HepG2 (cell line): ENCODE data around the gene PELI1. TPM values are rescaled to one million over a fixed set of nuclear protein-coding genes. Genes with fewer than 3 reads are reported as not detected.

Experiments used
- ATAC-seq: fragments of 200-7000 bp; cut with Tn5 transposase; 3 replicates; pipeline ENCODE4 v1.9.1; 2020; ENCODE audit warnings: mild to moderate bottlenecking, moderate library complexity
- Bru-seq: library from RNA; stranded (reverse); fragments of 400-500 nt; gene quantifications from one replicate; lab custom pipeline; 2021; lab: Mats Ljungman, UMichigan
- BruChase-seq, 2 experiments: library from RNA; stranded (reverse); fragments of 400-500 nt; gene quantifications; one replicate each; lab custom pipeline; 2021; lab: Mats Ljungman, UMichigan
- BruUV-seq: library from RNA; stranded (reverse); fragments of 400-500 nt; replicated peaks from 2 replicates; lab custom pipeline; 2021; lab: Mats Ljungman, UMichigan
- CTCF ChIA-PET: fragments of 300-600 bp; formaldehyde crosslinking; extraction: SDS; loops from one replicate; lab custom pipeline; 2021; ENCODE audit warnings: low total read pairs, inconsistent platforms, low intra/inter-chr PET ratio; lab: Yijun Ruan, JAX
- POLR2A ChIA-PET: fragments of 350-600 bp; sonication (Branson Sonifier 250); formaldehyde crosslinking; loops from one replicate; lab custom pipeline; 2020; ENCODE audit warnings: antibody characterized with exemption, inconsistent platforms; lab: Yijun Ruan, JAX
- DNase-seq: peaks from one replicate; pipeline ENCODE4 v3.0.0-alpha.2; 2015; ENCODE audit warnings: low spot score
- FAIRE-seq: peaks from 3 replicates; lab custom pipeline; 2011; peaks lifted over from hg19 to GRCh38; lab: Jason Lieb, UNC
- H2AFZ ChIP-seq: one replicate; pipeline ENCODE4 v1.6.1; 2011; ENCODE audit warnings: low read length, inconsistent platforms
- H3K27ac ChIP-seq: fragments of 300-600 bp; 3 replicates; pipeline ENCODE4 v1.8.0; 2011; ENCODE audit warnings: mixed run types, mild to moderate bottlenecking, mixed read lengths, low read length, inconsistent platforms; ENCODE audit not compliant: insufficient read depth; ENCODE audit errors: extremely low read length
- H3K27me3 ChIP-seq, 2 experiments: fragments of 200-600 bp in 1 of 2; 2 replicates in 1 of 2; 3 replicates in 1 of 2; pipeline versions ENCODE4 v1.6.0 to v1.8.0; 2011; ENCODE audit warnings: low read length in 2 of 2, mild to moderate bottlenecking in 2 of 2, moderate library complexity in 2 of 2, inconsistent platforms in 1 of 2; ENCODE audit not compliant: insufficient read depth in 2 of 2, control insufficient read depth in 1 of 2
- H3K36me3 ChIP-seq, 2 experiments: fragments of 200-600 bp in 1 of 2; replicated peaks in 1 of 2; 2 replicates in 1 of 2; 3 replicates in 1 of 2; pipeline versions ENCODE4 v1.5.1 to v1.8.0; 2011; ENCODE audit warnings: low read length in 2 of 2, inconsistent platforms in 1 of 2; ENCODE audit not compliant: insufficient read depth in 2 of 2, control insufficient read depth in 1 of 2
- H3K4me1 ChIP-seq: 2 replicates; pipeline ENCODE4 v1.5.1; 2012; ENCODE audit warnings: low read length, inconsistent platforms; ENCODE audit not compliant: insufficient read depth
- H3K4me2 ChIP-seq: 2 replicates; pipeline ENCODE4 v1.6.0; 2011; ENCODE audit warnings: low read depth, low read length, inconsistent platforms
- H3K4me3 ChIP-seq, 3 experiments: fragments of 200-600 bp in 1 of 3; sonication (generic), shearing (Covaris generic) in 1 of 3; replicated peaks in 1 of 3; 2 replicates each; pipeline ENCODE4 v1.5.1; 2011 to 2016; ENCODE audit warnings: low read length in 3 of 3, inconsistent platforms in 2 of 3, low read depth in 2 of 3, mild to moderate bottlenecking in 2 of 3, control low read depth in 1 of 3, mixed read lengths in 1 of 3; ENCODE audit not compliant: insufficient read depth in 1 of 3
- H3K79me2 ChIP-seq: one replicate; pipeline ENCODE4 v1.6.1; 2011; ENCODE audit warnings: low read length, inconsistent platforms; ENCODE audit not compliant: insufficient read depth
- H3K9ac ChIP-seq: 2 replicates; pipeline ENCODE4 v1.6.0; 2011; ENCODE audit warnings: mild to moderate bottlenecking, low read depth, low read length, inconsistent platforms; ENCODE audit not compliant: insufficient read depth
- H3K9me3 ChIP-seq: 2 replicates; pipeline ENCODE4 v1.5.1; 2012; ENCODE audit warnings: mild to moderate bottlenecking, low read length
- H4K20me1 ChIP-seq: 2 replicates; pipeline ENCODE4 v1.6.0; 2011; ENCODE audit warnings: inconsistent platforms, mild to moderate bottlenecking, low read length, moderate library complexity; ENCODE audit not compliant: insufficient read depth
- CC2D1A ChIP-seq: sonication (generic); formaldehyde crosslinking; IDR thresholded peaks from 2 replicates; pipeline ENCODE4 v1.8.1; 2023; ENCODE audit warnings: mild to moderate bottlenecking, missing genetic modification reagents
- SRSF9 ChIP-seq: fragments of 200-400 bp; formaldehyde crosslinking; IDR thresholded peaks from 2 replicates; pipeline ENCODE4 v1.6.1; 2018; ENCODE audit warnings: borderline replicate concordance, mild to moderate bottlenecking, low read depth, low read length; ENCODE audit not compliant: insufficient read depth, poor library complexity, severe bottlenecking
- ZNF614 ChIP-seq: IDR thresholded peaks from 2 replicates; pipeline ENCODE4 v1.6.1; 2018; ENCODE audit warnings: missing biosample characterization, missing genetic modification reagents, inconsistent platforms, borderline replicate concordance
- ZNF724P ChIP-seq: sonication (generic); formaldehyde crosslinking; IDR thresholded peaks from 2 replicates; pipeline ENCODE4 v1.8.0; 2022; ENCODE audit warnings: missing genetic modification reagents, borderline replicate concordance
- WGBS: methylation state at CpG from one replicate; pipeline ENCODE4 v1.1.6; 2017; ENCODE audit warnings: low lambda C conversion rate; 5-methylcytosine and 5-hydroxymethylcytosine counted together
- in situ Hi-C: cut with HindIII; loops from 2 replicates; pipeline ENCODE4 v1.10.0; 2017; ENCODE audit warnings: low pct_unique_long_range_greater_than_20kb; ENCODE audit not compliant: extremely low pct_ligation_motif_present
- intact Hi-C: fragments of 100-400 bp; cut with micrococcal nuclease; formaldehyde crosslinking; loops from one replicate; pipeline ENCODE4 v1.10.0; 2022; ENCODE audit not compliant: unreplicated experiment
- long read RNA-seq, 2 experiments: library from RNA in 1 of 2; library from polyadenylated mRNA in 1 of 2; stranded (forward) in 1 of 2; unstranded in 1 of 2; transcript quantifications; one replicate each; pipeline ENCODE4 v2.0.0, GENCODE V29; 2019 to 2022
- polyA minus RNA-seq, 3 experiments: library from RNA; depleted of rRNA, polyadenylated mRNA; stranded (reverse); fragments of >200 nt; gene quantifications; 2 replicates each; pipeline ENCODE4 v1.2.3, GENCODE V29; 2011; ENCODE audit warnings: low replicate concordance in 1 of 3
- polyA plus RNA-seq, 8 experiments: library from polyadenylated mRNA; depleted of rRNA in 3 of 8; stranded (reverse) in 7 of 8; unstranded in 1 of 8; fragments of >200 nt; fragmentation: Illumina TruSeq in 4 of 8; extraction: Trizol in 4 of 8; gene quantifications; 2 replicates each; pipeline versions ENCODE4 v1.2.1 to v1.2.3, GENCODE V29; 2011 to 2016; ENCODE audit warnings: low read depth in 4 of 8, missing spikeins in 1 of 8, mixed read lengths in 1 of 8; ENCODE audit not compliant: insufficient read depth in 1 of 8
- total RNA-seq, 5 experiments: library from RNA; depleted of rRNA; stranded (reverse); fragments of >200 nt; fragmentation: Illumina TruSeq; extraction: Trizol; gene quantifications; 2 replicates each; pipeline ENCODE4 v1.2.3, GENCODE V29; 2016; ENCODE audit warnings: low read depth in 1 of 5
- TF ChIP-seq, protein P1 (sequence below): IDR thresholded peaks from 2 replicates; pipeline ENCODE4 v1.6.1; 2016; ENCODE audit warnings: missing compliant biosample characterization, missing genetic modification reagents, borderline replicate concordance
- TF ChIP-seq, protein P2 (sequence below): IDR thresholded peaks from 2 replicates; pipeline ENCODE4 v1.6.1; 2018; ENCODE audit warnings: missing genetic modification reagents

PELI1 gene, protein sequence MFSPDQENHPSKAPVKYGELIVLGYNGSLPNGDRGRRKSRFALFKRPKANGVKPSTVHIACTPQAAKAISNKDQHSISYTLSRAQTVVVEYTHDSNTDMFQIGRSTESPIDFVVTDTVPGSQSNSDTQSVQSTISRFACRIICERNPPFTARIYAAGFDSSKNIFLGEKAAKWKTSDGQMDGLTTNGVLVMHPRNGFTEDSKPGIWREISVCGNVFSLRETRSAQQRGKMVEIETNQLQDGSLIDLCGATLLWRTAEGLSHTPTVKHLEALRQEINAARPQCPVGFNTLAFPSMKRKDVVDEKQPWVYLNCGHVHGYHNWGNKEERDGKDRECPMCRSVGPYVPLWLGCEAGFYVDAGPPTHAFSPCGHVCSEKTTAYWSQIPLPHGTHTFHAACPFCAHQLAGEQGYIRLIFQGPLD
- total RNA-seq (2016; rRNA removed; fragmentation: Illumina TruSeq; extraction: Trizol) (12.5 and 14.9 TPM in 2 replicates), polyA plus RNA-seq (2011; rRNA removed) (12.9 and 16.2 TPM in 2 replicates), polyA minus RNA-seq (2011; rRNA and poly(A)+ RNA removed; ENCODE audit: low replicate concordance) (2.3 and 28.4 TPM in 2 replicates), Bru-seq, nascent RNA (percentile 91 among the genes with signal in this experiment), BruChase-seq, experiment 1, labeled RNA remaining after a 6-hour chase (percentile 85 among the genes with signal in this experiment), BruChase-seq, experiment 2, labeled RNA remaining after a 2-hour chase (percentile 86 among the genes with signal in this experiment)
- total RNA-seq (2016; cell fraction: cytosol; rRNA removed; fragmentation: Illumina TruSeq; extraction: Trizol; ENCODE audit: low read depth): 2.5 and 3.3 TPM in 2 replicates
- 12.6 and 13.4 TPM in 2 replicates for total RNA-seq (2016; cell fraction: insoluble cytoplasmic fraction; rRNA removed; fragmentation: Illumina TruSeq; extraction: Trizol)
- 8.4 and 8.8 TPM in 2 replicates for total RNA-seq (2016; cell fraction: membrane; rRNA removed; fragmentation: Illumina TruSeq; extraction: Trizol)
- total RNA-seq (2016; cell fraction: nucleus; rRNA removed; fragmentation: Illumina TruSeq; extraction: Trizol): 15.1 and 17.0 TPM in 2 replicates
- polyA plus RNA-seq (2011; cell fraction: cytosol; rRNA removed): 7.3 and 10.7 TPM in 2 replicates
- 13.3 and 15.0 TPM in 2 replicates for polyA plus RNA-seq (2011; cell fraction: nucleus; rRNA removed)
- 16.2 and 18.9 TPM in 2 replicates for polyA plus RNA-seq (2012)
- polyA plus RNA-seq (2016; cell fraction: cytosol; fragmentation: Illumina TruSeq; extraction: Trizol; ENCODE audit: low read depth): 0.62 and 0.97 TPM in 2 replicates
- 13.0 and 13.7 TPM in 2 replicates for polyA plus RNA-seq (2016; cell fraction: insoluble cytoplasmic fraction; fragmentation: Illumina TruSeq; extraction: Trizol; ENCODE audit: low read depth)
- 3.4 and 3.7 TPM in 2 replicates for polyA plus RNA-seq (2016; cell fraction: membrane; fragmentation: Illumina TruSeq; extraction: Trizol; ENCODE audit: low read depth)
- polyA plus RNA-seq (2016; cell fraction: nucleus; fragmentation: Illumina TruSeq; extraction: Trizol; ENCODE audit: insufficient read depth, low read depth): 16.7 and 17.7 TPM in 2 replicates
- 18.2 and 21.7 TPM in 2 replicates for polyA minus RNA-seq (2011; cell fraction: cytosol; rRNA and poly(A)+ RNA removed)
- 28.5 and 29.6 TPM in 2 replicates for polyA minus RNA-seq (2011; cell fraction: nucleus; rRNA and poly(A)+ RNA removed)
- long read RNA-seq, experiment 1, transcript PELI1-201 (7 exons, 3,750 nt): major isoform, 5 of 10 reads
- long read RNA-seq, experiment 1, partial matches to known transcripts: 3 of 10 reads
- long read RNA-seq, experiment 1, other reads (novel, unspliced or antisense): 2 of 10 reads
- long read RNA-seq, experiment 2, partial matches to known transcripts: 0 of 21 reads
- long read RNA-seq, experiment 2, other reads (novel, unspliced or antisense): 19 of 21 reads

DNA sequence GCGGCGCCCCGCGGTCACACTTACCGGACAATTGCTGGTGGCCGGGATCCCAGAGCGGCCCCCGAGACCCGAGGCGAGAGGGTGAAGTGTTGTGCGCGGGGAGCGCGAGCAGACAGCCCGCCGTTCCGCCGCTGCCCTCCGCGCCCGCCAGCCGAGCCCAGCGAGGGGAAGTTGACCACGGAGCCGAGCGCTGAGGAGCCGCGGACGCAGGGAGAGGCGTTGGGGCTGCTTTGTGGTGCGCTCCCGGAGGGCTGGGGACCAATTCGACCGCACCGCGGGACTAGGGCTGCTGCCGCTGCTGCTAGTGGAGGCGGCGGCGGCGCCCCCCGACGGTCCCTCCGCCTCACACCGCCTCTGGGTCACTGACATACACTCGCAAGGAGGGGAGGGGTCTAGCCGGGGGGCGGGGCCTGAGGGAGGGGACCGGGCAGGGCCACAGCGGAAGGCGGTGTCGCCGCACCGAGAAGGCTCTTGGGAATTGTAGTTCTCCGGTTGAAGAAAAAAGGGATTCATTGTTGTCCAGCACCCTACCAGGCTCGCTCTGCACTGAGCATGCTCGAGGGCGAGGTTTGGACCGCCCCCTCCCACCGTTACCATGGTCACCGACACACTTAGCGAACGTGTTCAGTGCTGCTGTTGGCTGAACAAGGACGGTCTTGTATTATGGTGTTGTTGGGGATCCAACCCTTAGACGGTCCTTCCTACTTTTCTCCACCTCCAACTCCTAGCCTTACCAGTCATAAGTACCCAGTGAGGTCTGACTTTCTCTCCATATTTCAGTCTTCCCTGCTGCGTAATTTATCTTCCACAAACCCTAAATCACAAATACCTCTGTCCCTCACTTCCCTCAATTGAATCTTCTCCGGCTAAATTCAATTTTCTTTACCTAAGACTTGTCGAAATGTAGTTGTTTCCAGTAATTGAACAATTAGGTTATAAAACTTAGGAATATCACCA, at the start of gene PELI1:
Gene PELI1, minus strand, starts transcription at position 364 of the 957 bp plus-strand sequence. CDS start 36,110 bp downstream, outside the sequence.
- FAIRE-seq: peak; percentile 95
- no TSS peak for BruUV-seq
- CTCF ChIA-PET: interaction anchor here (0.7 kb wide), 1 partner anchor 95 kb away, joined by 3 read pairs; no protein-coding TSS in a partner anchor
- TF ChIP-seq ZNF724P (no peak), CC2D1A (no peak), ZNF614 (CRISPR knock-in tag) (0 out of 2 replicates have a peak, but pooled peaks have one; percentile 48), SRSF9 (no peak)
- TF ChIP-seq, protein P1, sequence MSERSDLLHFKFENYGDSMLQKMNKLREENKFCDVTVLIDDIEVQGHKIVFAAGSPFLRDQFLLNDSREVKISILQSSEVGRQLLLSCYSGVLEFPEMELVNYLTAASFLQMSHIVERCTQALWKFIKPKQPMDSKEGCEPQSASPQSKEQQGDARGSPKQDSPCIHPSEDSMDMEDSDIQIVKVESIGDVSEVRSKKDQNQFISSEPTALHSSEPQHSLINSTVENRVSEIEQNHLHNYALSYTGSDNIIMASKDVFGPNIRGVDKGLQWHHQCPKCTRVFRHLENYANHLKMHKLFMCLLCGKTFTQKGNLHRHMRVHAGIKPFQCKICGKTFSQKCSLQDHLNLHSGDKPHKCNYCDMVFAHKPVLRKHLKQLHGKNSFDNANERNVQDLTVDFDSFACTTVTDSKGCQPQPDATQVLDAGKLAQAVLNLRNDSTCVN: peak; percentile 18; the same call in 1 of the 2 replicates
- TF ChIP-seq, protein P2, sequence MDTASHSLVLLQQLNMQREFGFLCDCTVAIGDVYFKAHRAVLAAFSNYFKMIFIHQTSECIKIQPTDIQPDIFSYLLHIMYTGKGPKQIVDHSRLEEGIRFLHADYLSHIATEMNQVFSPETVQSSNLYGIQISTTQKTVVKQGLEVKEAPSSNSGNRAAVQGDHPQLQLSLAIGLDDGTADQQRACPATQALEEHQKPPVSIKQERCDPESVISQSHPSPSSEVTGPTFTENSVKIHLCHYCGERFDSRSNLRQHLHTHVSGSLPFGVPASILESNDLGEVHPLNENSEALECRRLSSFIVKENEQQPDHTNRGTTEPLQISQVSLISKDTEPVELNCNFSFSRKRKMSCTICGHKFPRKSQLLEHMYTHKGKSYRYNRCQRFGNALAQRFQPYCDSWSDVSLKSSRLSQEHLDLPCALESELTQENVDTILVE (CRISPR knock-in tag): peak; percentile 58; the same call in 1 of the 2 replicates

More for the DNA sequence above, at the start of gene PELI1:
- Histone ChIP-seq H3K27ac (peak within 1 kb of the TSS; percentile 88), H3K4me3 (peak within 1 kb of the TSS; percentile 90 to 100 (median 95)), H3K9me3 (no peaks in the 10 kb centered on the region), H3K79me2 (peaks cover 43% of the 10 kb centered on the region), H4K20me1 (peaks cover 3% of the 10 kb centered on the region; the same call in 1 of the 2 replicates), H3K27me3 (no peaks in the 10 kb centered on the region; a peak in 1 of 5 replicates), H3K4me1 (peaks cover 44% of the 10 kb centered on the region), H2AFZ (peak within 1 kb of the TSS; percentile 9), H3K4me2 (peak within 1 kb of the TSS; percentile 82), H3K9ac (peak within 1 kb of the TSS; percentile 93), H3K36me3 (peaks cover 2 to 4% of the 10 kb centered on the region in 2 experiments; a peak in 1 of 5 replicates)
- DNase-seq (peak; percentile 100), ATAC-seq (peak; percentile 93)
- WGBS: 8% methylated on average over 24 of the region's 68 CpGs
- POLR2A ChIA-PET: interaction anchor here (0.9 kb wide), 1 partner anchor 38 kb away, joined by 3 read pairs; no protein-coding TSS in a partner anchor
- in situ Hi-C loops: no loop called here
- intact Hi-C loops: loop anchor here (2.0 to 5.0 kb wide), 4 partner anchors 37 to 168 kb away; no protein-coding TSS in a partner anchor
